Pancreas (tissue), 10 donors: ENCODE results near the gene FGD3. TPM values are rescaled to one million over a fixed set of nuclear protein-coding genes. Genes with fewer than 3 reads are reported as not detected.

ENCODE experiments used
- ATAC-seq, 4 donors: fragments of 200-7000 bp; cut with Tn5 transposase; one replicate each; pipeline versions ENCODE4 v1.8.0 to v1.9.1; 2020; ENCODE audit warnings: mild to moderate bottlenecking in 4 of 4, moderate library complexity in 4 of 4
- DNase-seq, 6 donors: peaks; one replicate each; pipeline ENCODE4 v3.0.0-alpha.2; 2020
- FAIRE-seq: peaks from 2 replicates; lab custom pipeline; 2012; peaks lifted over from hg19 to GRCh38; lab: Jason Lieb, UNC
- H3K27ac ChIP-seq, 4 donors: fragments of 200-600 bp; sonication (generic); 1 replicate in 3 of 4; 2 replicates in 1 of 4; pipeline versions ENCODE4 v1.5.0 to v1.8.0; 2020
- H3K27me3 ChIP-seq, 4 donors: fragments of 200-600 bp; one replicate each; pipeline ENCODE4 v1.8.0; 2021
- H3K36me3 ChIP-seq, 3 donors: fragments of 200-600 bp; sonication (generic) in 1 of 3; one replicate each; pipeline versions ENCODE4 v1.5.0 to v1.8.0; 2020 to 2021
- H3K4me1 ChIP-seq, 3 donors: fragments of 200-600 bp; one replicate each; pipeline ENCODE4 v1.8.0; 2021
- H3K4me3 ChIP-seq, 4 donors: fragments of 200-600 bp; sonication (generic) in 2 of 4; one replicate each; pipeline versions ENCODE4 v1.5.0 to v1.8.0; 2020 to 2021
- H3K9me3 ChIP-seq, 4 donors: fragments of 200-600 bp; one replicate each; pipeline ENCODE4 v1.8.0; 2021
- CTCF ChIP-seq, 4 donors: fragments of 200-600 bp; sonication (generic) in 3 of 4; IDR thresholded peaks; one replicate each; pipeline versions ENCODE4 v1.5.0 to v1.8.0; 2021; ENCODE audit warnings: antibody characterized with exemption in 4 of 4
- WGBS, 2 donors: extraction: QIAGEN DNeasy Blood & Tissue Kit; methylation state at CpG; one replicate each; pipeline ENCODE4 v1.1.7; 2013; 5-methylcytosine and 5-hydroxymethylcytosine counted together
- intact Hi-C, 3 donors: fragments of 100-400 bp; cut with DNase I; formaldehyde crosslinking; loops; one replicate each; pipeline versions ENCODE4 v1.11.1 to v1.14.2; 2022
- polyA plus RNA-seq, 2 donors: library from polyadenylated mRNA; stranded (reverse); fragments of 200-250 nt; gene quantifications; one replicate each; pipeline ENCODE4 v1.2.3, GENCODE V29; 2013
- total RNA-seq, 6 donors: library from RNA; stranded (reverse); fragmentation: NEBNext Ultra II Directional in 4 of 6; extraction: Animal tissue kit (Norgen Biotek cat#: 25700) in 4 of 6; gene quantifications; one replicate each; pipeline versions ENCODE4 v1.2.1 to v1.2.4, GENCODE V29; 2021 to 2023
- donor health status: healthy with polysubstance abuse.
- donor health status: DM: no; HTN: no; CAD: no; lungs with moderate emphysema.
- donor health status: DM: no; HTN: no; CAD: no.
- donor health status: control.
- donor health status: control.
- donor health status: Bipolar disorder and iron deficiency.
- donor health status: DM: yes; HTN: yes; CAD: no.
- donor health status: DM: no; HTN: no; CAD: no.
- donor health status: DM: no; HTN: no; CAD: no.
- donor health status: DM: yes; HTN: yes; CAD: no.

Gene FGD3
- total and polyA plus RNA-seq, 8 donors: 5.0 to 27.7 (median 7.8) TPM

- DNase-seq (no peak), ATAC-seq (no peak), FAIRE-seq (no peak)
- H3K9me3 ChIP-seq: no peaks in the 10 kb centered on the region
- H3K27me3 ChIP-seq: no peaks in the 10 kb centered on the region
- no peak overlapping the region for H3K27ac ChIP-seq
- intact Hi-C loops: no loop called here
- 88 to 89% methylated on average over 12 of the region's 12 CpGs for WGBS, 2 donors
- no peaks in the 10 kb centered on the region for H3K36me3 ChIP-seq
- H3K4me1 ChIP-seq: no peaks in the 10 kb centered on the region
- TF ChIP-seq CTCF (IDR thresholded peaks at IDR 0.05): no peak
- no peak overlapping the region for H3K4me3 ChIP-seq
Observed at GRCh38 chr9:93076101-93076791, 128.9 kb downstream of the FGD3 start.

GRCh38 chr9:93076792-93077128, 129.4 kb downstream of the FGD3 start:
- FAIRE-seq (no peak), ATAC-seq (no peak), DNase-seq (no peak)
- intact Hi-C loops: no loop called here
- Histone ChIP-seq H3K4me1 (no peaks in the 10 kb centered on the region), H3K9me3 (no peaks in the 10 kb centered on the region), H3K27ac (no peak overlapping the region), H3K36me3 (no peaks in the 10 kb centered on the region), H3K27me3 (no peaks in the 10 kb centered on the region), H3K4me3 (no peak overlapping the region)
- no peak for TF ChIP-seq CTCF (IDR thresholded peaks at IDR 0.05)
- 96 to 98% methylated on average over 2 of the region's 2 CpGs for WGBS, 2 donors

GRCh38 chr9:93077367-93077766, 130.0 kb downstream of the FGD3 start:
- Histone ChIP-seq H3K4me3 (no peak overlapping the region), H3K27ac (no peak overlapping the region), H3K36me3 (no peaks in the 10 kb centered on the region), H3K27me3 (no peaks in the 10 kb centered on the region), H3K4me1 (no peaks in the 10 kb centered on the region), H3K9me3 (no peaks in the 10 kb centered on the region)
- DNase-seq: no peak
- intact Hi-C loops: no loop called here
- WGBS, 2 donors: 87 to 100% methylated on average over 1 of the region's 1 CpG
- ATAC-seq: no peak
- TF ChIP-seq CTCF (IDR thresholded peaks at IDR 0.05): no peak
- FAIRE-seq: no peak

GRCh38 chr9:93077811-93078210, 130.5 kb downstream of the FGD3 start:
- Histone ChIP-seq H3K27me3 (no peaks in the 10 kb centered on the region), H3K36me3 (no peaks in the 10 kb centered on the region), H3K27ac (no peak overlapping the region), H3K9me3 (no peaks in the 10 kb centered on the region), H3K4me3 (no peak overlapping the region), H3K4me1 (no peaks in the 10 kb centered on the region)
- TF ChIP-seq CTCF (IDR thresholded peaks at IDR 0.05): no peak
- intact Hi-C loops: no loop called here
- 93 to 98% methylated on average over 16 of the region's 16 CpGs for WGBS, 2 donors
- DNase-seq: peak in 1 of 6 donors; percentile 34
- no peak for ATAC-seq
- no peak for FAIRE-seq

- Histone ChIP-seq H3K36me3 (no peaks in the 10 kb centered on the region), H3K27me3 (no peaks in the 10 kb centered on the region), H3K9me3 (no peaks in the 10 kb centered on the region), H3K27ac (no peak overlapping the region), H3K4me1 (no peaks in the 10 kb centered on the region), H3K4me3 (no peak overlapping the region)
- no peak for TF ChIP-seq CTCF (IDR thresholded peaks at IDR 0.05)
- no peak for FAIRE-seq
- intact Hi-C loops: no loop called here
- no peak for ATAC-seq
- peak in 2 of 6 donors; percentile 36 to 46 for DNase-seq
- 90 to 95% methylated on average over 12 to 13 of the region's 13 CpGs for WGBS, 2 donors
Observed at GRCh38 chr9:93079371-93079770, 132.0 kb downstream of the FGD3 start.
